PC-9 (cell line): ENCODE data around the gene TAS2R41. TPM values are rescaled to one million over a fixed set of nuclear protein-coding genes. Genes with fewer than 3 reads are reported as not detected.
"Not testable (repeated sequence)": the region's sequence is repeated elsewhere in the genome, so short reads cannot be mapped to it uniquely, and the experiment has no call there.

ENCODE experiments used
- BruUV-seq: library from RNA; stranded (reverse); fragments of 400-500 nt; replicated peaks from 2 replicates; lab custom pipeline; 2021; lab: Mats Ljungman, UMichigan
- CTCF ChIA-PET: fragments of 300-600 bp; sonication (Branson Sonifier 250); formaldehyde crosslinking; loops from one replicate; lab custom pipeline; 2022; ENCODE audit warnings: antibody characterized with exemption; lab: Charles Lee
- POLR2A ChIA-PET: fragments of 300-600 bp; sonication (Branson Sonifier 250); formaldehyde crosslinking; loops from one replicate; lab custom pipeline; 2022; ENCODE audit warnings: antibody characterized with exemption; ENCODE audit not compliant: unreplicated experiment; lab: Charles Lee
- DNase-seq, 2 experiments: peaks; one replicate each; pipeline versions ENCODE4 v3.0.0 to v3.0.0-alpha.2; 2015 to 2022; ENCODE audit warnings: mixed read lengths in 1 of 2
- H2AFZ ChIP-seq: fragments of 200-600 bp; sonication (generic); 2 replicates; pipeline ENCODE4 v1.8.1; 2017; ENCODE audit warnings: antibody characterized with exemption
- H3F3A ChIP-seq: fragments of 200-600 bp; sonication (generic); 2 replicates; pipeline ENCODE4 v1.8.1; 2017; ENCODE audit warnings: antibody characterized with exemption, mild to moderate bottlenecking, low read depth; ENCODE audit not compliant: insufficient read depth
- H3K27ac ChIP-seq: fragments of 200-600 bp; sonication (generic); 2 replicates; pipeline ENCODE4 v1.6.1; 2016; ENCODE audit warnings: mixed run types
- H3K27me3 ChIP-seq: fragments of 200-600 bp; sonication (generic); 2 replicates; pipeline ENCODE4 v1.6.1; 2016; ENCODE audit warnings: low read depth, mixed run types; ENCODE audit not compliant: insufficient read depth
- H3K36me3 ChIP-seq: fragments of 200-600 bp; sonication (generic); 2 replicates; pipeline ENCODE4 v1.6.1; 2016; ENCODE audit warnings: low read depth, mixed run types
- H3K4me1 ChIP-seq: fragments of 200-600 bp; sonication (generic); replicated peaks from 2 replicates; pipeline ENCODE4 v1.6.1; 2016; ENCODE audit warnings: mixed run types; ENCODE audit not compliant: insufficient read depth
- H3K4me2 ChIP-seq: fragments of 200-600 bp; sonication (generic); 2 replicates; pipeline ENCODE4 v1.6.1; 2017; ENCODE audit warnings: mixed run types
- H3K4me3 ChIP-seq: fragments of 200-600 bp; sonication (generic); 2 replicates; pipeline ENCODE4 v1.6.1; 2016; ENCODE audit warnings: mixed run types
- H3K79me2 ChIP-seq: fragments of 200-600 bp; sonication (generic); 2 replicates; pipeline ENCODE4 v1.6.1; 2017; ENCODE audit warnings: low read depth, mixed run types
- H3K9me2 ChIP-seq: fragments of 200-600 bp; sonication (generic); 2 replicates; pipeline ENCODE4 v1.8.1; 2017; ENCODE audit warnings: mild to moderate bottlenecking; ENCODE audit not compliant: insufficient read depth
- H3K9me3 ChIP-seq: fragments of 200-600 bp; sonication (generic); 2 replicates; pipeline ENCODE4 v1.8.1; 2016; ENCODE audit warnings: low read depth; ENCODE audit not compliant: insufficient read depth
- H4K20me1 ChIP-seq: fragments of 200-600 bp; sonication (generic); 2 replicates; pipeline ENCODE4 v1.8.1; 2017; ENCODE audit not compliant: insufficient read depth
- CTCF ChIP-seq: fragments of 200-600 bp; sonication (generic); conservative IDR thresholded peaks from 2 replicates; pipeline ENCODE4 v1.6.1; 2017; ENCODE audit warnings: mixed run types, antibody characterized with exemption, mild to moderate bottlenecking, moderate library complexity
- EZH2 ChIP-seq: fragments of 200-600 bp; sonication (generic); IDR thresholded peaks from 2 replicates; pipeline ENCODE4 v1.8.0; 2017; ENCODE audit warnings: antibody characterized with exemption, low read depth
- intact Hi-C: fragments of 100-400 bp; cut with micrococcal nuclease; formaldehyde crosslinking; loops from one replicate; pipeline ENCODE4 v1.10.0; 2022; ENCODE audit not compliant: unreplicated experiment
- total RNA-seq: library from RNA; stranded (reverse); gene quantifications from 2 replicates; pipeline ENCODE4 v1.2.3, GENCODE V29; 2021

TAS2R41 gene
- total RNA-seq, 1 experiment from 2014 or later = not detected

DNA sequence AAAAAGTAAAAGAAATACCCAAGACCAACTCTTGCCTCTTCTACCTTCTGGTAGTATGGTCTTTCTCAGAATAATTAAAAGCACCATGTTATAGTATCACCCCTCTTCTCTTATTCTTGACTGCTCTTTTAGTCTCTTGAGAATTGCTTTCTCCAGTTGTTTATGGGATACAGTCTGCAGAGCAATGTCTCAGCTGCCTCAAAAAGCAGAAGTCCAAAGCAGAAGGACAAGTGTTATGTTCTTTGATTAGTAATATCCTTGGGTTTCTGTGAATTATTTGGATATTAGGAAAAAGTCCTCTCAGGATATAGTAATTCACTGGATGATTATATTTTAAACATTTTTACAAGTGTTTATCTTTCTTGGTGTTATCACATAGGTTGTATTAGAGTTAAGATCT lies 7.4 kb downstream of the TAS2R41 start:
- Histone ChIP-seq H3K36me3 (no peaks in the 10 kb centered on the region), H3K27ac (no peak overlapping the region), H4K20me1 (no peaks in the 10 kb centered on the region), H3K9me2 (no peaks in the 10 kb centered on the region), H3K79me2 (no peaks in the 10 kb centered on the region), H3K27me3 (no peaks in the 10 kb centered on the region), H3K4me1 (no peaks in the 10 kb centered on the region), H3F3A (no peaks in the 10 kb centered on the region), H3K9me3 (no peaks in the 10 kb centered on the region), H3K4me2 (no peak overlapping the region), H3K4me3 (no peak overlapping the region), H2AFZ (no peak overlapping the region)
- TF ChIP-seq CTCF (no peak), EZH2 (no peak)
- ChIA-PET POLR2A (no interaction called here), CTCF (interaction anchor here (0.6 kb wide), 1 partner anchor 246 kb away, joined by 3 read pairs; no protein-coding TSS in a partner anchor)
- no peak for DNase-seq
- no TSS peak for BruUV-seq
- intact Hi-C loops = no loop called here

DNA sequence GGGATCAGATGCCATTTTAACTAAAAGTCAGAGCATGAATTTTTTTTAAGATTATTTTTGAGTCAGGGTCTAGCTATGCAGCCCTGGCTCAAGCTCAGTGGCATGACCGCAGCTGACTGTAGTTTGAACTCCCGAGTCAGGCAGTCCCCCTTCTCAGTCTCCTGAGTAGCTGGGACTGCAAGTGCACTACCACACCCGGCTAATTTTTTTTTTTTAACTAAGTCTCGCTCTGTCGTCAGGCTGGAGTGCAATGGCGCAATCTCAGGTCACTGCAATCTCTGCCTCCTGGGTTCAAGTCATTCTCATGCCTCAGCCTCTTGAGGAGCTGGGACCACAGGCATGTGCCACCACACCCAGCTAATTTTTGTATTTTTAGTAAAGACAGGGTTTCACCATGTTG lies 7.8 kb downstream of the TAS2R41 start:
- CTCF ChIA-PET = interaction anchor here (0.6 kb wide), 1 partner anchor 246 kb away, joined by 3 read pairs; no protein-coding TSS in a partner anchor
- BruUV-seq = no TSS peak
- Histone ChIP-seq H3K36me3 (no peaks in the 10 kb centered on the region), H3K79me2 (no peaks in the 10 kb centered on the region), H3K9me2 (no peaks in the 10 kb centered on the region), H4K20me1 (no peaks in the 10 kb centered on the region), H2AFZ (no peak overlapping the region), H3K4me3 (no peak overlapping the region), H3K9me3 (no peaks in the 10 kb centered on the region), H3K27ac (no peak overlapping the region), H3K27me3 (no peaks in the 10 kb centered on the region), H3K4me2 (no peak overlapping the region), H3K4me1 (no peaks in the 10 kb centered on the region), H3F3A (no peaks in the 10 kb centered on the region)
- no peak for DNase-seq
- intact Hi-C loops = no loop called here
- no peak for TF ChIP-seq EZH2
- no peak for TF ChIP-seq CTCF
- POLR2A ChIA-PET = no interaction called here

DNA sequence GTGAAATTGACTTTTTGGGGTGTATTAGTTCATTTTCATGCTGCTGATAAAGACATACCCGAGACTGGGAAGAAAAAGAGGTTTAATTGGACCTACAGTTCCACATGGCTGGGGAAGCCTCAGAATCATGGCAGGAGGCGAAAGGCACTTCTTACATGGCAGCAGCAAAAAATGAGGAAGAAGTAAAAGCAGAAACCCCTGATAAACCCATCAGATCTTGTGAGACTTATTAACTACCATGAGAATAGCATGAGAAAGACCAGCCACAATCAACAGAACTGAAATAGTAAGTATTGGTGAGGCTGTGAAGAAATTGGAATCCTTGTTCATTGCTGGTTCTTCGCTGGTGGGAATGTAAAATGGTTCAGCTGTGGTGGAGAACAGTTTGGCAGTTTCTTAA lies 8.6 kb downstream of the TAS2R41 start:
- H3K79me2 ChIP-seq, CTCF ChIA-PET, H3K4me1 ChIP-seq, intact Hi-C loops, H4K20me1 ChIP-seq, H3K36me3 ChIP-seq, POLR2A ChIA-PET, H3K9me3 ChIP-seq, H3K27me3 ChIP-seq, H3K27ac ChIP-seq, H3F3A ChIP-seq, H3K4me2 ChIP-seq, DNase-seq, H3K4me3 ChIP-seq, H3K9me2 ChIP-seq, H2AFZ ChIP-seq, BruUV-seq: not testable (repeated sequence)

- TF ChIP-seq CTCF = no peak
- no peak for TF ChIP-seq EZH2
- Histone ChIP-seq H4K20me1 (no peaks in the 10 kb centered on the region), H3K9me2 (no peaks in the 10 kb centered on the region), H2AFZ (no peak overlapping the region), H3K27me3 (no peaks in the 10 kb centered on the region), H3K79me2 (no peaks in the 10 kb centered on the region), H3K9me3 (no peaks in the 10 kb centered on the region), H3K4me1 (peaks cover 8% of the 10 kb centered on the region), H3K4me3 (no peak overlapping the region), H3K27ac (no peak overlapping the region), H3K36me3 (no peaks in the 10 kb centered on the region), H3K4me2 (no peak overlapping the region), H3F3A (no peaks in the 10 kb centered on the region)
- ChIA-PET CTCF (no interaction called here), POLR2A (no interaction called here)
- intact Hi-C loops = no loop called here
- no TSS peak for BruUV-seq
- DNase-seq = no peak
These were observed 9.4 kb downstream of the TAS2R41 start for GRCh38 chr7:143487061-143487460.
